ENCODE data around the gene GRID1. TPM values are rescaled to one million over a fixed set of nuclear protein-coding genes. Genes with fewer than 3 reads are reported as not detected.

GRID1 gene
- not detected for total RNA-seq

DNA sequence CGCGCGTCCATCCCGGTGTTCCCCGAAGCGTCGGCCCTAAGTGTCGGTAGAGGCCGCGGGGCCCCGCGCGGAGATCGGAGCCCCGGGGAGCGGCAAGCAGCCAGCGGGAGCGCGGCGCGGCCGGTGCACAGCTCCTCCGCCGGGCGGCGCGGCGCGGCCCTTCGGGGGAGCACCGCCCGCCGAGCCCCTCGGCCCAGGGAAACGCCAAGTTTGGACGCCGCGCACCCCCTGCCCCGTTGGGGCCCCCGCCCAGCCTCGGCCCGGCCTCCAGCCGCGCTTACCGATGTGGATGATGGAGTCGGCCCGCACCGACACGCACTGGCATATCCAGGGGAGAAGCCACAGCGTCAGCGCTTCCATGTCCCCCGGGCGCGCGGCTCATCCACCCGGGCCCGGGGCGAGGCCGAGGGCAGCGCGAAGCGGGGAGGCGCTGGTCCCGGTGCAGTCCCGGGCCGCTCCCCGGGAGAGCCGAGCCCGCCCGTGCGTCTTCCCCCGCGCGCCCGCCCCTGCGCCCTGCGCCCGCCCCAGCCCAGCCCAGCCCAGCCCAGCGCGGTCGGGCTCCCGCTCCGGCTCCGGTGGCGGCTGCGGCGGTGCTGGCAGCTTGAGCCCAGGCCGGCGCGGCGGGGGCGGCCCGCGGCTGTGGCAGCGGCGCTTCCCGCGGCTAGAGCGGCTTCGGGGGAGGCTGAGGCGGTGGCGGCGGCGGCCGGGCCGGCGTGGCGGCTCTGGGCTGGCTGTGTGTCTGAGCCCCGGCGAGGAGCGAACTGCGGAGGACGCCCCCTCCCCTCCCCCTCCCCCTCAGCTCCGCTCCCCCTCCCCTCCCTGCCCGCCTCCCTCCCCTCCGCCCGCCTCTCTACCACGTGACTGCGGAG is at the start of gene GRID1:
GRID1 (minus strand) TSS at position 763 of the 869 bp plus-strand sequence.
- POLR2A ChIA-PET: no interaction called here
- no peak within 1 kb of the TSS for H3K27ac Mint-ChIP-seq
- DNase-seq (peak; percentile 44), ATAC-seq (ENCODE audit: low read depth) (peak; percentile 19)
- peaks cover 73% of the 10 kb centered on the region for H3K27me3 Mint-ChIP-seq
- H3K4me1 Mint-ChIP-seq: peaks cover 9% of the 10 kb centered on the region
- peak within 1 kb of the TSS; percentile 43 for H3K4me3 Mint-ChIP-seq
- no peaks in the 10 kb centered on the region for H3K36me3 Mint-ChIP-seq
- no peaks in the 10 kb centered on the region for H3K9me3 Mint-ChIP-seq

DNA sequence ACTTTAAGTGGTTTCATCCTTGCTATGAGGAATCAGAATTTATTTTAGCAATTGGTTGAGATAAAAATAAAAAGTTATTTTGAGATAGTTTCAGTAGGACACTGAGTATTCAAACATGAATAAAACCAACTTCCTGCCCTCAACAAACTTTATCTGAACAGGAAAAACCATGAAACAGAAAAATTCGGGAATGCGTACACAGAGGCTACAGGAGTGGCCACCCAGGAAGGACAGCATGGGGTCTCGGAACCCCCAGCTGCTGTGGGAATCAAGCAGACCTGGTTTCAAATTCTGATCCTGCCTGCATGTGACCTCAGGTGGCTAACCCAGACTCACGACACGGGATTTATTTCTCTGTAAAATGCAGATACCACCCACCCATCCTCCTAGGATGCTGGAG is 49.0 kb upstream of the GRID1 start:
- POLR2A ChIA-PET: interaction anchor here (7.2 kb wide), 1 partner anchor 14 kb away, joined by 153 read pairs; no protein-coding TSS in a partner anchor
- Mint-ChIP-seq H3K4me3 (no peak overlapping the region), H3K27me3 (no peaks in the 10 kb centered on the region), H3K9me3 (peaks cover 6% of the 10 kb centered on the region), H3K27ac (no peak overlapping the region), H3K4me1 (peaks cover 42% of the 10 kb centered on the region), H3K36me3 (peaks cover 7% of the 10 kb centered on the region)
- no peak for DNase-seq
- ATAC-seq (ENCODE audit: low read depth): no peak

- H3K9me3 Mint-ChIP-seq: peaks cover 6% of the 10 kb centered on the region
- POLR2A ChIA-PET: interaction anchor here (0.7 to 7.2 kb wide), 2 partner anchors 13 to 20 kb away, joined by 4 to 153 read pairs; no protein-coding TSS in a partner anchor
- peaks cover 8% of the 10 kb centered on the region for H3K36me3 Mint-ChIP-seq
- H3K27me3 Mint-ChIP-seq: no peaks in the 10 kb centered on the region
- H3K27ac Mint-ChIP-seq: peak overlapping the region; percentile 71
- DNase-seq (no peak), ATAC-seq (ENCODE audit: low read depth) (no peak)
- no peak overlapping the region for H3K4me3 Mint-ChIP-seq
- peaks cover 43% of the 10 kb centered on the region for H3K4me1 Mint-ChIP-seq
Observed at GRCh38 chr10:86415116-86415515, 48.5 kb upstream of the GRID1 start.

DNA sequence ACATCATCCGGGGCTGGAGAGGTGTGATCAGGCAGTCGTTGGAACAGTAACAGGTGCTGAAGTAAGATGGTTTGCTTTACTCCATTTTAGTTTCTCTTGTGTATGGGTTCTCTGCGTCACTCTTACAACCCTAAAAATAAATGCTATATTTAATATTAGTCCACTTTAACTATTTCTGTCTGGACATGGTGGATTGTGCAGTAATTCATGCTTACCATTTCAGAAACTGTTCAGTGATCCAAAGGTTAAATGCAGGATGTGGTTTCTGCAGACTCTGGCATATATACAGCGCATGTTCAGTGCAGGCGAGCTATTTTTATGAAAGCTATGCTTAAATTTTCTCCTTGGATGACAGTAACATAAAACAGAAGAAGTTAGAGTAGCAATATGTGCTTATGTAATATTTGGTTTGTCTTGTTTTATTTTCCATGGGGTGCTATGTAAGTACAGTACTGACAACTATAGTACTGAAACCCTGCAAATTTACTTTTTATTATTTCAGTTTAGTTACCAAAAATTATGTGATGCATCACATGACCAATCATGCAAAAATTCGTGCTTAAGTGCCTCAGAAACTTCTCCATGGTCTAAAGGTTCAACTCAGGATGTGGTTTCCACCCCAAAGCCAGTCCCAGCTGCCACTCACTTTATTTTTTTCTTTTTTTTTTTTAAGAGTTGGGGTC is 46.6 kb upstream of the GRID1 start:
- H3K4me1 Mint-ChIP-seq: peaks cover 39% of the 10 kb centered on the region
- H3K36me3 Mint-ChIP-seq: peaks cover 10% of the 10 kb centered on the region
- H3K27me3 Mint-ChIP-seq: no peaks in the 10 kb centered on the region
- POLR2A ChIA-PET: interaction anchor here (1.4 to 7.2 kb wide), 3 partner anchors 11 to 109 kb away, joined by 3 to 153 read pairs (median 4); no protein-coding TSS in a partner anchor
- H3K9me3 Mint-ChIP-seq: peaks cover 6% of the 10 kb centered on the region
- DNase-seq (no peak), ATAC-seq (ENCODE audit: low read depth) (peak; percentile 70)
- H3K27ac Mint-ChIP-seq: peak overlapping the region; percentile 89
- peak overlapping the region; percentile 74 for H3K4me3 Mint-ChIP-seq

DNA sequence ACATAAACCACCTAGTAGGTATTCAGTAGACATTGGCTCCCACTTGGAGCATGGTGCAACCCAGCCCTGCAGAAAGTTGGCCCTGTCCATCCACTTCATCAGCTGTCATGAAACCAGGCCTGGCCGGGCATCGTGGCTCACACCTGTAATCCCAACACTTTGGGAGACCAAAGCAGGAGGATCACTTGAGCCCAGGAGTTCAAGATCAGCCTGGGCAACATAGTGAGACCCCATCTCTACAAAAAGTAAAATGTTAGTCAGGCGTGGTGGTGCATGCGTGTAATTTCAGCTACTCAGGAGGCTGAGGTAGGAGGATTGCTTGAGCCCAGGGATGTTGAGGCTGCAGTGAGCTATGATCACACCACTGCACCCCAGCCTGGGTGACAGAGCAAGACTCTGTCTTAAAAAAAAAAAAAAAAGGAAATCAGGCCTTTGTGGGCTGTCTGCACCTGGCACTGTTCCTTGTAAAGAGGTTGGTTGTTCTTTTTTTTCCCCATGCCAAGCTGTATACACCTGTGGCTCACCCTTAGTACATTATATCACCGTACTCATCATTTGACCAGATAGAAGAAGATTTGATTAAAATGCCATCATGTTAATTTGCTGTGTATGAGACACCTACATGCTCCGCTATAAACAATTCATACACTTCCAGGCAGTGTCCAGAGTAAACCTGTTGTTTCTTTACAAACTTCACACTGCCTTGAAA is 45.4 kb upstream of the GRID1 start:
- DNase-seq (no peak), ATAC-seq (ENCODE audit: low read depth) (peak; percentile 17)
- Mint-ChIP-seq H3K27me3 (no peaks in the 10 kb centered on the region), H3K4me3 (peak overlapping the region; percentile 74), H3K27ac (peak overlapping the region; percentile 89), H3K9me3 (peaks cover 6% of the 10 kb centered on the region), H3K4me1 (peaks cover 36% of the 10 kb centered on the region), H3K36me3 (peaks cover 10% of the 10 kb centered on the region)
- POLR2A ChIA-PET: interaction anchor here (0.7 to 7.2 kb wide), 7 partner anchors 10 to 173 kb away, joined by 3 to 153 read pairs (median 4); partner anchors contain the start of gene WAPL

GRCh38 chr10:86411281-86411841 is 44.8 kb upstream of the GRID1 start:
- Mint-ChIP-seq H3K4me1 (peaks cover 36% of the 10 kb centered on the region), H3K36me3 (peaks cover 10% of the 10 kb centered on the region), H3K27ac (peak overlapping the region; percentile 89), H3K27me3 (no peaks in the 10 kb centered on the region), H3K9me3 (peaks cover 6% of the 10 kb centered on the region), H3K4me3 (peak overlapping the region; percentile 74)
- DNase-seq (no peak), ATAC-seq (ENCODE audit: low read depth) (peak; percentile 82)
- POLR2A ChIA-PET: interaction anchor here (0.7 to 7.2 kb wide), 9 partner anchors 9 to 174 kb away, joined by 3 to 153 read pairs (median 4); partner anchors contain the start of gene WAPL

DNA sequence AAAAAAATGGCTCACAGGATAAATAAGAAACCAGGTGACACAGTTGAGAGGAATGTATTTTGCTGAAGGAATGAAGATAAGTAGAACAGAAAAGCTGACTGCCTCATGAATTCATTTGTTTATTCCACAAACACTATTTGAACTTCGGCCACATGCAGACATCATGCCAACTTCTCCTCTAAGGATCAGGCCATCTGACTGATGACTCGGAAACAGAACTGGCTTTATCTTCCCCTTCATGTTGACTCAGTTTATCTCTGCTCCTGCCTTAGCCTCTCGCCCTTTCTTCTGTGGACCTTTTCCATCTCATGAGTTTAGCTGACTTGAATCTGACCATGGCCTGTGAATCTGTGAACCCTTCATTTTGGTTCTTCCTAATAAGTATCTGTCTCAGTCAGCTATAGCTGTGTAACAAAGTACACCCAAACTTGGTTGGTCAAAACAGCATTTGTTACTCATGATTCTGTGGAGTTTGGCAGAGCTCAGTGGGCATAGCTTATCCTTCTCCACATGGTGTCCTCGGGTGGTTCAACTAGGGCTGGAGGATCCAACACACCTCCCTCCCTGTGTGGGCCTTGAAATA is 44.0 kb upstream of the GRID1 start:
- H3K4me3 Mint-ChIP-seq: peak overlapping the region; percentile 74
- peaks cover 36% of the 10 kb centered on the region for H3K4me1 Mint-ChIP-seq
- no peaks in the 10 kb centered on the region for H3K27me3 Mint-ChIP-seq
- H3K9me3 Mint-ChIP-seq: peaks cover 6% of the 10 kb centered on the region
- peaks cover 10% of the 10 kb centered on the region for H3K36me3 Mint-ChIP-seq
- peak overlapping the region; percentile 89 for H3K27ac Mint-ChIP-seq
- DNase-seq (no peak), ATAC-seq (ENCODE audit: low read depth) (no peak)
- POLR2A ChIA-PET: interaction anchor here (0.8 to 7.2 kb wide), 6 partner anchors 9 to 175 kb away, joined by 3 to 153 read pairs (median 4); partner anchors contain the start of gene WAPL

DNA sequence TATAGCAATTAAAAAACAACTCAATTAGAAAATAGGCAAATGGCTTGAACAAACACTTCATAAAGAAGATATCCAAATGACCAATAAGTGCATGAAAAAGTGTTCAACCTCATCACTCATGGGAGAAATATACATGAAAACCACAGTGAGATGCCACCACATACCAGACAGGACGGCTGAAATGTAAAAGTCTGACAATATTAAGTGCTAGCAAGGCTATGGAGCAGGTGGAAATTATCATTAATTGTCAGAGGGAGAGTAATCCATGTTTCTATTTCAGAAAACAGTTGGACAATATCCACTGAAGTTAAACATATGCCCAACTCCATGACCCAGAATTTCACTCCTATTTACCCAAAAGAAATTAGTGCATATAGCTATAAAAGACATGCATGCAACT is 42.6 kb upstream of the GRID1 start:
- H3K4me1 Mint-ChIP-seq: peaks cover 28% of the 10 kb centered on the region

GRCh38 chr10:86403183-86403797 is 36.7 kb upstream of the GRID1 start:
- H3K4me3 Mint-ChIP-seq: no peak overlapping the region
- H3K27me3 Mint-ChIP-seq: no peaks in the 10 kb centered on the region
- ATAC-seq (ENCODE audit: low read depth) (no peak), DNase-seq (no peak)
- H3K27ac Mint-ChIP-seq: no peak overlapping the region
- no peaks in the 10 kb centered on the region for H3K9me3 Mint-ChIP-seq
- POLR2A ChIA-PET: interaction anchor here (5.4 kb wide), 1 partner anchor 9 kb away, joined by 153 read pairs; no protein-coding TSS in a partner anchor
- peaks cover 13% of the 10 kb centered on the region for H3K4me1 Mint-ChIP-seq
- no peaks in the 10 kb centered on the region for H3K36me3 Mint-ChIP-seq

More for the DNA sequence above, 42.6 kb upstream of the GRID1 start:
- peaks cover 8% of the 10 kb centered on the region for H3K36me3 Mint-ChIP-seq
- peaks cover 6% of the 10 kb centered on the region for H3K9me3 Mint-ChIP-seq
- no peaks in the 10 kb centered on the region for H3K27me3 Mint-ChIP-seq
- no peak for DNase-seq
- no peak overlapping the region for H3K4me3 Mint-ChIP-seq
- H3K27ac Mint-ChIP-seq: no peak overlapping the region
- no peak for ATAC-seq (ENCODE audit: low read depth)
- POLR2A ChIA-PET: interaction anchor here (7.2 kb wide), 1 partner anchor 7 kb away, joined by 153 read pairs; no protein-coding TSS in a partner anchor

DNA sequence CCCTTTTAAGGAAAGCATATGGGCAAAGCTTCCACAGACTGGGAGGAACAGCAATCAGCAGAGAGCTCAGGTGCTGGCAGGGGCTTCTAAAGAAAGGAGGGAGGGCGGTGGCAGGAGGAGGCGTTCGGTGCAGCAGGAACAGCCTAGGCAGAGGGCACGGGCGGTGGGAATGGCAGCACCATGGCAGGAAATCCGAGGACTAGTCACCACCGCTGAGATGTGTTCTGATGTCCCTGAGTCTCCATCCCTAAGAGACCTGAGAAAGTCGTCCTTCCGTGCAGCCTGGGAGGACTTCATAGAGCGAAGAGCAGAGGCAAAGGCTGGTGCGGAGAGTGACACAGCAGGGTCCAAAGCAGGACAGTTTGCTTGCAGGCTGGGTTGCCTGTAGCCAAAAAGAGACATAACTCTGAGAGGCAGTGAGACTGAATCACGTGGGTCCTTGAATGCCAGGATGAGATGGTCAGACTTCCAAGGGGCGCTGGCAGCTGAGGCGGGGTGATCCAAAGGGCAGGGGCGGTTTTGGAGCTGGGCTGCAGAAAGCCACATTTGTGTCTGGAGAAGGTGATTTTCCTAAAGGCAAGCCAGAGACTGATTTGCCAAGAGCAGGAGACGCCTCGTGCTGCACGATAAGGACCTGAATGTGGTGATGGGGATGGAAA is 35.8 kb upstream of the GRID1 start:
- H3K27ac Mint-ChIP-seq: no peak overlapping the region
- DNase-seq: no peak
- H3K4me1 Mint-ChIP-seq: peaks cover 13% of the 10 kb centered on the region
- H3K9me3 Mint-ChIP-seq: no peaks in the 10 kb centered on the region
- no peaks in the 10 kb centered on the region for H3K36me3 Mint-ChIP-seq
- peak overlapping the region; percentile 88 for H3K4me3 Mint-ChIP-seq
- no peak for ATAC-seq (ENCODE audit: low read depth)
- H3K27me3 Mint-ChIP-seq: no peaks in the 10 kb centered on the region
- POLR2A ChIA-PET: interaction anchor here (5.4 kb wide), 1 partner anchor 10 kb away, joined by 153 read pairs; no protein-coding TSS in a partner anchor

GRCh38 chr10:86401588-86402282 is 35.1 kb upstream of the GRID1 start:
- peak overlapping the region; percentile 76 for H3K27ac Mint-ChIP-seq
- POLR2A ChIA-PET: interaction anchor here (1.7 to 5.4 kb wide), 3 partner anchors 10 to 174 kb away, joined by 4 to 153 read pairs (median 36); partner anchors contain the start of gene WAPL
- DNase-seq: peak; percentile 60
- ATAC-seq (ENCODE audit: low read depth): no peak
- H3K4me3 Mint-ChIP-seq: peak overlapping the region; percentile 88
- peaks cover 13% of the 10 kb centered on the region for H3K4me1 Mint-ChIP-seq
- no peaks in the 10 kb centered on the region for H3K9me3 Mint-ChIP-seq
- H3K36me3 Mint-ChIP-seq: no peaks in the 10 kb centered on the region
- H3K27me3 Mint-ChIP-seq: no peaks in the 10 kb centered on the region

Measured in activated naive CD8-positive, alpha-beta T cell treated with anti-CD3 and anti-CD28 coated beads, Interleukin-2, amount 10 ng/mL, durations not matched to agents 7 days and 5 days (primary cell).